ENCODE data around the gene TECPR2. TPM values are rescaled to one million over a fixed set of nuclear protein-coding genes. Genes with fewer than 3 reads are reported as not detected.
"Not testable (repeated sequence)": the region's sequence is repeated elsewhere in the genome, so short reads cannot be mapped to it uniquely, and the experiment has no call there.

Gene TECPR2
- total RNA-seq, 2 experiments from 2014 or later = 8.4 to 9.7 TPM

DNA sequence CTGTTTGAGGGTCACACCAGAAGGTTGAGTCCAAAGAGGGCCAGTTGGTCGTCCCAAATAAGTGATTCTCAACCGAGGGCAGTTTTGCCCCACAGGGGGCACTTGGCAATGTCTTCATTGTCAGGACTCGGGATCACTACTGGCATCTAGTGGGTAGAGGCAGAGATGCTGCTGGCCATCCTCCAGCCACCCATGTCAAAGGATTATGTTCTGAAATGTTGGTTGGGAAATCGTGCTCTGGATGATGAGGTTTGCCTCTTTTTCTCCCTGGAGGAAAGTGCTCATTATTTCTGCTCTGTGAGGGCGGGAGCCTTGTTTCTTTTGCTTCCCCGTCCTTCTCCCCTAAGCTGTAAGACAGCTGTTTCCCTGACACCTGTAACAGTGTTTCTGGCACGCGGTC lies 39.6 kb upstream of the TECPR2 start:
- ChIA-PET CTCF (interaction anchor here (0.6 kb wide), 1 partner anchor 523 kb away, joined by 4 read pairs; no protein-coding TSS in a partner anchor), POLR2A (no interaction called here)

DNA sequence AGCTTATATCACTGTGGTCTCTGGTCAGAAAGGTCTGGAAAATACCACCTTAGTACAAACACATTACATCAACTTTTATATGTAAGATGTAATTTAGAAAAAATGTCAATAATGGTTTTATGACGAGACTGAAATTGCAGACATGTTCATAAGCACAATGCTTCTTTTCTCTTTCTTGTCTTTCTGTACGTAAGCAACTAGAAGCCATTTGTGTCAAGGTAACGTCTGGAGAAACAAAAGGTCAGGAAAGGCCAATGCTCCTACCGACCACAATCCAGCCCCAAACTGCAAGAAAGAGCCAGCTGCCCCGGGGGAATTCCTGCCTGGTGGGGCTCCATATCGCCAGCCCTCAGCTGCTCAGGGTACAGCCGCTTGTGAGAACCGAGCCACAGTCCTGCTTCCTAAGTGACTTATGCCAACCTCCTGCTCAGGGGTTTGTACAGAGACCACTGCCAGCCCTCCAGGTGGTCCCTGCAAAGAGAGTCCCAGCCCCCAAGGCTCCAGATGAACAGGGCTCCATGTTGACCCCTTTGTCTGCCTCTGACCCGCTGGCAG lies 36.9 kb upstream of the TECPR2 start:
- CTCF ChIA-PET = no interaction called here
- POLR2A ChIA-PET = no interaction called here

DNA sequence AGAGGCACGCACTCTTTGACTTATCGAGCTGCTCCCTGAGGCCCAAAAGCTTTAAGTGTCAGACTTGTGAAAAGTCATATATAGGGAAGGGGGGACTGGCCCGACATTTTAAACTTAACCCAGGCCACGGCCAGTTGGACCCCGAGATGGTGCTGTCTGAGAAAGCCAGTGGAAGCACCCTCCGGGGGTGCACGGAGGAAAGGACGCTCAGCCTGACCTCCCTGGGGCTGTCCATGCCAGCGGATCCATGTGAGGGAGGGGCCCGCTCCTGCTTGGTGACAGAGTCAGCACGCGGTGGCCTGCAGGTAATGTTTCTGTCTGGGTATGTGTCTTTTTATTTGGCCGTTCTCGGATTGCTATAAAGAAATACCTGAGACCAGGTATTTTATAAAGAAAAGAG lies 36.2 kb upstream of the TECPR2 start:
- POLR2A ChIA-PET = no interaction called here
- CTCF ChIA-PET = no interaction called here

DNA sequence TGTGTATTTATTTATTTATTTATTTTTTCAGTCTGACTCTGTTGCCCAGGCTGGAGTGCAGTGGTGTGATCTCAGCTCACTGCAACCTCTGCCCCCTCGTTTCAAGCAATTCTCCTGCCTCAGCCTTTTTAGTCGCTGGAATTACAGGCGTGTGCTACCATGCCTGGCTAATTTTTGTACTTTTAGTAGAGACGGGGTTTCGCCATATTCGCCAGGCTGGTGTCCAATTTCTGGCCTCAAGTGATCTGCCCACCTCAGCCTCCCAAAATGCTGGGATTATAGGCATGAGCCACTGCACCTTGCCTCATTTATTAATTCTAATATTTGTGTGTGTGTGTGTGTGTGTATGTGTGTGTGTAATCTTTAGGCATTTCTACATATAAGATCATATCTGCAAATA lies 33.4 kb upstream of the TECPR2 start:
- POLR2A ChIA-PET = interaction anchor here (0.6 to 0.7 kb wide), 2 partner anchors 96 to 400 kb away, joined by 4 to 5 read pairs; no protein-coding TSS in a partner anchor
- CTCF ChIA-PET = interaction anchor here (0.7 kb wide), 1 partner anchor 1322 kb away, joined by 5 read pairs; no protein-coding TSS in a partner anchor

DNA sequence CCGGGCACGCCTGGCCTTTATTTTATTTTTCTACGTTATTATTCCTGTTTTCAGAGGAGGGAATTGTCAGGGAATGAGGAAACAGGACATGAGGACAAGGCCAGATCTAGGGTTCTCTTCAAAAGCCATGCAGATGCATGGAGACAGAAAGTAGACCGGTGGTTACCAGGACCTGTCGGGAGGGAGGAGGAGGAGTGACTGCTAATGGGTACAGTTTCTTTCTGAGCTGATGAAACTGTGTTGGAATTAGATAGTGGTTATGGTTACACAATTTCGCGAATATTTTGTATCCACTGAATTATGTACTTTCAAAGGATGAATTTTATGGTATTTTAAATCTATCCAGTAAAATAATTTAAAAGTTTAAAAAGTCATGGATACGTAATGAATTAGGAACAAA lies 31.9 kb upstream of the TECPR2 start:
- ChIA-PET CTCF (no interaction called here), POLR2A (no interaction called here)

DNA sequence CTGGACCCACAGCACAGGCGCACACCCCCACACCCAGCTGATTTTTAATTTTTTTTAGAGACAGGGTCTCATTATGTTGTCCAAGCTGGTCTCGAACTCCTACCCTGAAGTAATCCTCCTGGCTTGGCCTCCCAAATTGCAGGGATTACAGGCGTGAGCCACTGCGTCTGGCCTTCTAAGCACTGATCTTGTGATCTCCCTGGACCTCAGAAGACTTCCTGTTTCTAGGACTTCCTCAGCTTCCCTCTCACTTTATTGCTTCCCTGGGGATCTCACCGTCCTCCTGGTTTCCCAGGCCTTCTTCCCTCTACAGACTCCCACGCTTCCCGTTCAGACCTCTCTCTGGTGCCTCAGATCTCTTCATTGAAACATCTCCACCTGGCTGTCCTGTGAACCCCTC lies 29.4 kb upstream of the TECPR2 start:
- CTCF ChIA-PET = interaction anchor here (0.6 kb wide), 1 partner anchor 22 kb away, joined by 3 read pairs; no protein-coding TSS in a partner anchor
- POLR2A ChIA-PET = no interaction called here

DNA sequence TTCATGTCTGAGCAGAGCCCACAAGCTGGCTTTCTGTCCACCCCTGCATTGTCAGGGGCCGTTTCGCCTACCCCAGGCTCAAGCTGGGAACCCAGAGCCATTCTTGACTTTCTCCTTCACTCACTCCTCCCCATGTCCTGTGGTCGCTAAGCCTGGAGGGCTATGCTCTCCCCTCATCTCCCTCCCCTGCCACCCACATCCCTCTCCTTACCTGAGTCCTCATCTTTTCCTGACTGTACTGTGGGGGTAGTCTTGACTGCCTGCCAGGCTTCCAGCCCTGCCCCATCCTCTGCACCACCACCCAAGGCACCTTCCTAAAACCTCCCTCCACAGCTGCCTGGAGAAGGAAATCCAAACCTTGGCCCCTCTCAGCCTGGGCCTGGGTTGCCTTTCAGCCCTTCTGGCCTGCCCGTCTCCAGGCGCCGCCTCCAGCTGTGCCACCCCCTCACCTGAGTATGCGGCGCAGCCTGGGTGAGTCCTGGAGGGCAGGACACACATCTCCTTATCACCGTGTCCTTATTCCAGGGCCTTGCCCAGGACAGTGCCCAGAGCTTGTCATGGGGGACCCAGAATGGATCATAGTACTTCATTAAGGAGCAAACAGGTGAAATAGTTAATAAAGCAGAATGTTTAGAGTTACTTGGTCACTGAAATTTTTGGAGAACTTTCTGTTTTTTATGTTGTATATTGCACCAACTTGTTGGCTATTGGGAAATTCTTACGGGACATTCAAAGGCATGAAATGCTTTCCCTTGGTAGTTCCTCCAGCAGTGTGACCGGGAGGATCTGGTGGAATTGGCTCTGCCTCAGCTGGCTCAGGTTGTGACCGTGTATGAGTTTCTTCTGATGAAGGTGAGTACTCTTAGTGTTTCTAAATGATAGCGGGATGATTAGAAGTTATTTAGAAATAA lies 28.7 kb upstream of the TECPR2 start:
- ChIA-PET CTCF (interaction anchor here (0.6 to 1.1 kb wide), 2 partner anchors 20 to 23 kb away, joined by 3 to 5 read pairs; no protein-coding TSS in a partner anchor), POLR2A (no interaction called here)

DNA sequence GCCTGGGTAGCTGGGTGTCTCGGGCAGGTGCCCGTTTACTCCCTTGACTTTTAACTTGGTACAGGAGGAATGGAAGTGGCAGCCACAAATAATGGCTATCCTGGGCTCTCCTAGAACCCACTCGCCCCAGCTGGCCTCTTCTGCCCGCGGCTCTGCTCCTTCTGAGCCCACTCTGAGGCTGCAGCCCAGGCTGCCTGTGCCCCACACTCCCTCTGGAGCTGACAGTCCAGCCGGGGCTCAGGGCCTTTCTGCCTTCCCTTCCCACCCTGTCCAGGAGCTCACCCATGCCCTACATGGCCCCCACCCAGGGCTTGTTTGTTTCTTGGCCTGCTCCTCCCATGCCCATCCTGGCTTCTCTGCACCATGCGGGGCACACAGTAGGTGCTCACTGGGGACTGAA lies 27.6 kb upstream of the TECPR2 start:
- CTCF ChIA-PET = interaction anchor here (1.1 kb wide), 1 partner anchor 21 kb away, joined by 5 read pairs; no protein-coding TSS in a partner anchor

DNA sequence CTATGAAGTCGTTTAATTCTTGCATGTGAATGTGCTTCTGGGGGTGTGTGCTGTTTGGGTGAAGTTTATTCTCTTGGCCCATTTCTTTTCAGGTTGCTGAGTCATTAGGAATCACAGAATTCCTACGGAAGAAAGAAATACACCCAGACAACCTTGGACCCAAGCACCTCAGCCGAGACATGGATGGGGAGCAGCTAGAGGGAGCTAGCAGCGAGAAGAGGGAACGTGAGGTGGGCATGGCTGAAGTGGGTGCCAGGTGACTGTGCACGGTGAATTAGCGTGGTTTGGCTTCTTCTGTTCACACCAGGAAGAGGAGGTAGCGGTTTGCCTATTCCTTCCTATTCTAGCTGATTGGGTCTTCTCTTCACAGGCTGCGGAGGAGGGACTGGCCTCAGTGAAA lies 24.0 kb upstream of the TECPR2 start:
- ChIA-PET POLR2A (no interaction called here), CTCF (interaction anchor here (0.7 kb wide), 1 partner anchor 922 kb away, joined by 3 read pairs; no protein-coding TSS in a partner anchor)

More for the DNA sequence above, 27.6 kb upstream of the TECPR2 start:
- POLR2A ChIA-PET = no interaction called here

DNA sequence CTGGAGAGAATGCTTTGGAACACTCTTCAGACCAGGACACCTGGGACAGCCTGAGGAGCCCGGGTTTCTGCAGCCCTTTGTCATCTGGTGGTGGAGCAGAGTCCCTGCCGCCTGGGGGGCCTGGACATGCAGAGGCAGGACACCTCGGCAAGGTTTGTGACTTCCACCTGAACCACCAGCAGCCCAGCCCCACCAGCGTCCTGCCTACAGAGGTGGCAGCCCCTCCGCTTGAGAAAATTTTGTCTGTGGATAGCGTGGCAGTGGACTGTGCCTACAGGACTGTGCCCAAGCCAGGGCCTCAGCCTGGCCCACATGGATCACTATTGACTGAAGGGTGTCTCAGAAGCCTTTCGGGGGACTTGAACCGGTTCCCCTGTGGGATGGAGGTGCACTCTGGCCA lies 21.2 kb upstream of the TECPR2 start:
- ChIA-PET CTCF (no interaction called here), POLR2A (no interaction called here)

DNA sequence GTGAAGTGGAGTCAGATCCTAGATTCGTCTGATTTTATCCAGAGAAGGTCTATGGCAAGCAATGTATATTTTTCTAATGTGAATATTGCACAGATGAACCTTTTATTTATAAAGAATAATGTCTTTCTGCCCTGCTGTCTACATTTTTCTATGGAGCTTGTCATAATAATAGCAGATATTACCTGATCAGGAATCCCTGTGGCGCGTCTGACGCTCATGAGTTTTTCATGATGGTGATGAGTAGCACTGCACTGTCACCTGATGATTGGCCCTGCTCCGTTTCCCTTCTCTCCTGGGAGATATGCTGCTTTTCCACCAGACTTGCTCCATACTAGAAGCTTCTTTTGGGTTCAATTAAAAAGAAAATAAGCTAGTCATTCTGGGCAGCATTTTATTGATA lies 20.5 kb upstream of the TECPR2 start:
- ChIA-PET CTCF (no interaction called here), POLR2A (interaction anchor here (0.6 kb wide), 2 partner anchors 33 to 1118 kb away, joined by 3 to 4 read pairs; no protein-coding TSS in a partner anchor)

DNA sequence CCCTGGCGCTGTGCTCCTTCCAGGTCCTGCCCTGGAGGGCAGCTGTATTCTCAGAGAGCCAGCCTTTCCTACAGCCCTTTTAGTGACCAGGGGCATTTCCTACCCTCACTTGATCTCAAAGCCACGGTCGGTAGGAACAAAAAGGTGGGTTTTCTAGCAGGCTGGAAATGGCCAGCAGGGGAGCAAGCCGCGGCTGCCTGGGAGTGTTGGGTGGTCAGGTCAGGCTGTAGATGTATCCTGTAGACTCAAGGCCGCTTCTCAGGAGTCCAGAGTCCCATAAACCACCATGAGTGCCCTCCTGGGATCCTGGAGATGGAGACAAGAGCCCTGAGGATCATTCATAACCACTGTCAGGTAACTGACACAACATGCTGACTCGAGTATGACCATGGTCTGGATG lies 18.7 kb upstream of the TECPR2 start:
- POLR2A ChIA-PET = no interaction called here
- CTCF ChIA-PET = no interaction called here

DNA sequence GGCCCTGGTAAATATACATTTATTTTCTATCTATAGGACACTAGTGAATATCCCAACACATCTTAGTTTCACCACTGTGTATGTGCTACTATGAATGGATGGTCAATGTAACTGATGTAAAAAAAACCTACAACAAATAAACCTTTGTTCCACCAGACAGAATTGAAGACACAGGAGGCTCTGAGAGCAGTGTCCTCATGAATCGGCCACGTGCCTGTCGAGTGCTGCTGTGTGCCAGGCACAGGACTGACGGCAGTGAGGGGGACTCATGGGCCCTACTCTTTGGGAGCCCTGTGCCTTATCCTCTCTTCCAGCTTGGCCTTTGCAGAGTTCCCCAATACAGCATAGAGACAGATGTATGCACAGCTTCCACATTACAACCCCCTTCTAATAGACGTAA lies 18.3 kb upstream of the TECPR2 start:
- ChIA-PET CTCF (no interaction called here), POLR2A (no interaction called here)

DNA sequence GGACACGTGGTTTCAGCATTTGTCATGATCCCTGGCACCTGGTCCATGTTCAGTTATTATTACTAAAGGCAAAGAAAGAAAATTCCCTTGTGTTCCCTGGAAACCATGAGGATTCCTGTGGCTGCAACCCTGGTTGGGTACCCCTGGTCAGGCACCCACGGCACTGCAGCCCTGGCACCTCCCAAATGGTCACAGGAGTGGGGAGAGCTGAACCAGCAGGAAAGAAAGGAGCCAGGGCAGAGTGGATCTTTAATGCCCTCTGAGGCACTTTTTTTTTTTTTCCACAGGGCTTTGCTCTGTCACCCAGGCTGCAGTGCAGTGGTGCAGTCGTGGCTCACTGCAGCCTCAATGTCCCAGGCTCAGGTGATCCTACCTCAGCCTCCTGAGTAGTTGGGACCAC lies 17.5 kb upstream of the TECPR2 start:
- CTCF ChIA-PET = no interaction called here
- POLR2A ChIA-PET = no interaction called here

DNA sequence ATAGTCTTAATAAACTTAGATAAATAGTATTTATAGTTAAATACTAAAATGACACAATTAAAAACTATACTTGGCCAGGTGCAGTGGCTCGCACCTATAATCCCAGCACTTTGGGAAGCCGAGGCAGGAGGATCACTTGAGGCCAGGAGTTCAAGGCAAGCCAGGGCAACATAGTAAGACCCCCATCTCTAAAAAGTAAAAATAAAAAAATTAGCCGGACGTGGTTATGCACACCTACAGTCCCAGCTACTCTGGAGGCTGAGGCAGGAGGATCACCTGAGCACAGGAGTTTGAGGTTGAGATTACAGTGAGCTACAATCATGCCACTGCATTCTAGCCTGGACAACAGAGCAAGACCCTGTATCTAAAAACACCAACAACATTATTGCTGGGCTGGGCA lies 16.1 kb upstream of the TECPR2 start:
- CTCF ChIA-PET = no interaction called here
- POLR2A ChIA-PET = no interaction called here

DNA sequence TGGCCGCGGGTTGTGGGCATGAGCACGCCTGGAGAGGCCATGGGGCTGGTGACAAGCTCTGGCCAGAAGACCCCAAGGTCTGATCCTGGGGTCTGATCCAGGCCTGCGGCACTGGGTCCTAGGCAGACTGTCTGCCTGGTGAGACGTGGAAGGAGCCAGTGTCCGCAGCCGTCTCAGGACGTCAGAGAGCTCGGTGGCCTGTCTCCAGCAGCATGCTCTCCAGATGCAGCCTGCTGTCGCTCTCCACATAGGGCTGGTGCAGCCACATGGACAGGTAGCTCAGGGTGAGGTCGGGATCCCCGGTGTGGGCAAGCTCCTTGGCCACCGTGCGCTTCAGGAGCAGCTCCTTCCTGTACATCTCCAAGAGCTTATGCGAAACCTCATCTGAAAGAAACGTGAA lies 14.4 kb upstream of the TECPR2 start:
- ChIA-PET CTCF (no interaction called here), POLR2A (no interaction called here)

DNA sequence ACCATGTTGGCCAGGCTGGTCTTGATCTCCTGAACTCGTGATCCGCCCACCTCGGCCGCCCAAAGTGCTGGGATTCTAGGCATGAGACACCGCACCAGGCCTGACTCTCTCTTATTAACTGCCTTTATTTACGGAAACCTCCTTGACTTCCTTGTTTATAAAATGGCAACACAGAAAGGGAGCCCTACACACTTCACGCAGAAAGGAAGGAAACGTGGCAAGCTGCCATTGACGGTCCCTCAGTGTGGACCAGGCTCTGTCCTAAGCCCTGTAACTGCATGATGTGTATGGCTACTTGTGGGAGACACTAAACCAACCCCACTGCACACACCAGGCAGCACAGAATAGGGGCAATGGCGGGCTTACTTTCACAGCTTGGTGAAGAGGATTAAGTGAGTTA lies 11.7 kb upstream of the TECPR2 start:
- CTCF ChIA-PET = no interaction called here
- POLR2A ChIA-PET = no interaction called here

DNA sequence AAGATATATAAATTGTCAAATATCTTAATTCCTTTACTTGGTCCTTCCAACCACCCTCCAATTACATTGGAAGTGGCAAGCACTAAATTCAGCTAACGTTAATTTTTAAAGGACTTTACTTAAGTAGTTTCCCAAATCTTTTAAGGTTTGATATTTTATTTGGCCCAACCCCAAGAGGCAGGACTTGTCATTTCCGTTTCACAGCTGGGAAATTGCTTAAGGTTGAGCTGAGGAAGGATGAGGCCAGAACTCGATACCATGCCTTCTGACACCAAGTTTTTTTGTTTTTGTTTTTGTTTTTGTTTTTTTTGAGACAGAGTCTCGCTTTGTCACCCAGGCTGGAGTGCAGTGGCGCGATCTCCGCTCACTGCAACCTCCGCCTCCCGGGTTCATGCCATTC lies 11.1 kb upstream of the TECPR2 start:
- POLR2A ChIA-PET, CTCF ChIA-PET: not testable (repeated sequence)

DNA sequence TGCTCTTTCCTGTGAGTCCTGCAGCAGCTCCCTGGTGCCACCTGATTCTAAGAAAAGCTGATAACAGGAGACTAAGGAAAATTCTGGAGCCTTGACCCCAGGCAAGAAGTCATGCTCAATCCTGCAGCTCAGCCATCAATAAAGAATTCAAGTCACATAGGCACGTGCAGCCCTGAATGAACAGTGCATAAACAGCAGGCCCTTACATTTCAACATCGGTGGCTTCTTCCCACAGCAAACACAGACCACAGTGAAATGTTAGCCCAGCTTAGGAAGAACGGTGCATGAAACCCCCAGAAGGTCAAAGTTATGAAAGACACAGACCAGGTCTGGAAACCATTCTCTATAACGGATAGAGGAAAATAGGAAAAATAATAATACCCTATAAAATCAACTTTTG lies 10.5 kb upstream of the TECPR2 start:
- POLR2A ChIA-PET = interaction anchor here (0.6 kb wide), 1 partner anchor 175 kb away, joined by 3 read pairs; no protein-coding TSS in a partner anchor
- CTCF ChIA-PET = interaction anchor here (1.0 kb wide), 1 partner anchor 87 kb away, joined by 3 read pairs; no protein-coding TSS in a partner anchor

DNA sequence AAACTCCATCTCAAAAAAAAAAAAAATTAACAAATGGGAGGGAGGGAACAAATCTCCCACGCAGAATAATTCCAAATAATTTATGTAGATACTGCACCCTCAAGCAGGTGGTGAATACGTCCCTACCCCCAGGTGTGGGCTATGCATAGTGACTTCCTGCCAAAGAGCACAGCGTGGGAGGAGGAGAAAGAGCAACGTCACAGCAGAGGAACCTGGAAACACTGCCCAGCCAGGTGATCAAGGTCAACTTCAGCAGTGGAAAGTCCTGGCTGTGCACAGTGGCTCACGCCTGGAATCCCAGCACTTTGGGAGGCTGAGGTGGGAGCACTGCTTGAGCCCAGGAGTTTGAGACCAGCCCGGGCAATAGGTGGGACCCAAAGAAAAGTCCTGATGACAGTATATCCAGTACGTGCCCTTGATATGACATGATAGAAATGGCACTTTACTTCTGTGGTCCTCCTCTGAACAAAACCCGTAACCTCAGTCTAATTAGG lies 9.6 kb upstream of the TECPR2 start:
- ChIA-PET POLR2A (no interaction called here), CTCF (interaction anchor here (1.0 kb wide), 1 partner anchor 86 kb away, joined by 3 read pairs; no protein-coding TSS in a partner anchor)

DNA sequence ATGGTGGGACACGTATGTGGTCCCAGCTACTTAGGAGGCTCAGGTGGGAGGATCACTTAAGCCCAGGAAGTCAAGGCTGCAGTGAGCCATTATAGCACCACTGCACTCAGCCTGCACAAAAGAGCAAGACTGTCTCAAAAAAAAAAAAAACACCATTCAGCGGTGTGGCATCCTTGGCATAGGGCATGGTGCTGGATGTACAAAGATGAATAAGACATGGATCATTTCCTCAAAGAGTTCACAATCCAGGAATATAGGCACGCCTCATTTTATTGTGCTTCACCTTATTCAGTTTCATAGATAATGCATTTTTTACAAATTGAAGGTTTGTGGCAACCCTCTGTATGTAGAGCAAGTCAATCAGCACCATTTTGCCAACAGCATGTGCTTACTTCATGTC lies 6.5 kb upstream of the TECPR2 start:
- ChIA-PET POLR2A (no interaction called here), CTCF (no interaction called here)

All from activated CD8-positive, alpha-beta memory T cell treated with anti-CD3 and anti-CD28 coated beads for 36 hours (primary cell).